Hepatic stellate cell (primary cell): ENCODE data around the gene CTXND1.
"Not testable (repeated sequence)": the region's sequence is repeated elsewhere in the genome, so short reads cannot be mapped to it uniquely, and the experiment has no call there.

Experiments
- DNase-seq: peaks from one replicate; pipeline ENCODE4 v3.0.0; 2011; ENCODE audit warnings: low spot score

CTXND1 gene

DNA sequence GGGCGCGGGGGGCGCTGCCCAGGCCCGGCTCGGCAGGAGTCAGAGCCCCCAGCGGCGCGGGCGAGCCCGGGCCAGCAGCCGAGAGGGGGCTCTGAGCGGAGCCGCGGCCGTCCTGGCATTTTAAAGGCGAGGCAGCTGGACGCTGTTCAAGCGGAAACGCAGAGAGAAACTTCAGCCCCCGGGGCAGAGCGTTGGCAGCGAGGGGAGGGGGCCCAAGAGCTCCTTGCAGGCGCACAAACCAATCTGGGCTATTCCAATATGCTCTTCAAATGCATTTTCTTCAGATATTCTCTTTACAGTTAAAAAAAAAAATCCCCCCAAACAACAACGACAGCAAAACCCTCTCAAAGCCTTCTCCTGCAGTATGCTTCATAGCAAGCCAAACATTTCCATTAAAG, at the start of gene CTXND1:
Gene CTXND1 (minus strand): TSS at position 93 of the 398 bp plus-strand sequence. CDS start 50,264 bp downstream, outside the sequence.
- DNase-seq, result no peak

DNA sequence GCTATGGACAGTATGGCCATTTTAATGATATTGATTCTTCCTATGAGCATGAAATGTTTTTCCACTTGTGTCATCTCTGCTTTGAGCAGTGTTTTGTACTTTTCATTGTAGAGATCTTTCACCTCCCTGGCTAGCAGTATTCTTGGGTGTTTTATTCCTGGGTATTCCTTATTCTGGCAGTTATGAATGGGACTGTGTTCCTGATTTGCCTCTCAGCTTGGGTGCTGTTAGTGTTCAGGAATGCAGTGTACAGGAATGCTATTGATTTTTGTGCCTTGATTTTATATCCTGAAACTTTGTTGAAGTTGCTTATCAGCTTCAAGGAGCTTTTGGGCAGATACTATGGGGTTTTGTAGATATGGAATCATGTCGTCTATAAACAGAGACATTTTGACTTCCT, 49.5 kb upstream of the CTXND1 start:
- no peak for DNase-seq

DNA sequence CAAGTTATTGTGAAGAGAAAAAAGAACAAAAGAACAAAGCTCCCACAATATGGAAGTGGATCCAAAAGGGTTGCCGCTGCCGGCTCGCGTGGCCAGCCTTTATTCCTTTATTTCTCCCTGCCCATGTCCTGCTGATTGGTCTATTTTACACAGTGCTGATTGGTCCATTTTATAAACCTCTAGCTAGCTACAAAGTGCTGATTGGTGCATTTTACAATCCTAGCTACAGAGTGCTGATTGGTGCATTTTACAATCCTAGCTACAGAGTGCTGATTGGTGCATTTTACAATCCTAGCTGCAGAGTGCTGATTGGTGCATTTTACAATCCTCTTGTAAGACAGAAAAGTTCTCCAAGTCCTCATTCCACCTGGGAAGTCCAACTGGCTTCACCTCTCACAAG, 43.8 kb upstream of the CTXND1 start:
- not testable (repeated sequence) for DNase-seq

DNA sequence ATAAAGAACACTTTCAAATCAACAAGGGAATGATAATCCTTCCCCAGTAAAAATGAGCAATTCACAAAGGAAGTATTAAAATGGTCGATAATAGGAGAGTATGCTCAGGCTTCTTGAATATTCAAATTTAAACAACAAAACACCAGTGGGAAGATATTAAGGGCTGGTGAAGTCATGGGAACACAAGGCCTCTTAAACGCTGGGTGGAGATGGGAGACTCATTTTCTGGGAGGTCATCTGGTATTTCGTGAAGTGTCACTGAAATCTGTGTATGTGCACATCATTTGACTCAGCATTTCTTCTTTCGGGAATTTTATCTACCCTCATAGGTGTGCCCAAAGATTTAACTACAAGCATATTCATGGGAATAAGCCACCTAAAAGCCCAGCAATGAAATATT, 40.1 kb upstream of the CTXND1 start:
- DNase-seq, result no peak

DNA sequence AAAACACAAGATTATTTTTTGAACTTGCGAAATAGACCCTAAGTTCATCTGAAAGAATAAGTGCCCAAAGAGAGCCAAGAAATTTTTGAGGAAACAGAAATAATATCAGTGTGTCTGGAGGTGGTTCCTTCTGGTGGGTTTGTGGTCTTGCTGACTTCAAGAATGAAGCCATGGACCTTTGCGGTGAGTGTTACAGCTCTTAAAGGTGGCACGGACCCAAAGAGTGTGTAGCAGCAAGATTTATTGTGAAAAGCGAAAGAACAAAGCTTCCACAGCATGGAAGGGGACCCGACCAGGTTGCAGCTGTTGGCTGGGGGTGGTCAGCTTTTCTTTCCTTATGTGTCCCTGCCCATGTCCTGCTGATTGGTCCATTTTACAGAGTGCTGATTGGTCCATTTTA, 38.9 kb upstream of the CTXND1 start:
- not testable (repeated sequence) for DNase-seq

DNA sequence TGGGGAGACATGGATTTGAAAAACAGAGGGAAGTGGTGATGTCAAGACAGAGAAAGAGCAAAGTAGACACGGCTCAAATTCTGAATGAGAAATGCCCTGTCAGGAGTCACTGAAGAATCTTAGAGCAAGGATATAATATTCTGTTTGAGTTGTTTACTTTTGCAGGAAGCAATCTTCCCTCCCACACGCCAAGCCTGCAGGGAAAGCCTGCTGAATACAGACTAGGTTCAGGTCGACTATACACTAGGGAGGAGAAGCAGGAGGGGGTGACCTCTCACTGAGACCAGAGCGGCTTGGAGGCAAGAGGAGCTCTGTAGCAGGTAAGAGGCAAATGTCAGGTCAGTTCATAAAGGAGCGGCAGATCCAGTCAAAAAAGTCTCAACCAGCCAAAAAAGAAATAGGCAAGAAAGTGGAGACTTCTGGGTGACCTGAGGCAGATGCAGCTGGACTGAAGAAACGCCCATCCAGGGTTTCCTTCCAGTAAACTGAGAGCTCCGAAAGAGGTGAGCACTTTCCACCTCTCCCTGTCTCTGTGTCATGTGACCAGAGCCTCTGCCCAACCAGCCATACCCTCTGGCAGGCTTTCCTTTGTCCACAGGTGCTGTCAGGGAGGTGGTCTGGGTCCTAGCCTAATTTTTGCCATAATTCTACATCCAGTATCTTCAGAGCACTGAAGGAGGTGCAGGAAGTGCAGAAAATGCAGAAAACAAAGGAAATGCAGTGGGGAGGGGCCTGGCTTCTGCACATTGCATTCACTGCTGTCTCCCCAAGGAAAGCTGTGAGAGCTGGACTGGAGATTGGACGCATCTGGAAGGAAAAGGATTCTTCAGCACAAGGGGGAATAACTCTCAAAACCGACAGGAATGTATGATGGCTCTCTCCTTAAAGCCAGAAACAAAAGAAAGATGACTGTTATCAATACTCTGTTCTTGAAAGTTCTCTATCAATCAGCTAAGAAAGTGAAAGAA, 37.8 kb upstream of the CTXND1 start:
- no peak for DNase-seq

DNA sequence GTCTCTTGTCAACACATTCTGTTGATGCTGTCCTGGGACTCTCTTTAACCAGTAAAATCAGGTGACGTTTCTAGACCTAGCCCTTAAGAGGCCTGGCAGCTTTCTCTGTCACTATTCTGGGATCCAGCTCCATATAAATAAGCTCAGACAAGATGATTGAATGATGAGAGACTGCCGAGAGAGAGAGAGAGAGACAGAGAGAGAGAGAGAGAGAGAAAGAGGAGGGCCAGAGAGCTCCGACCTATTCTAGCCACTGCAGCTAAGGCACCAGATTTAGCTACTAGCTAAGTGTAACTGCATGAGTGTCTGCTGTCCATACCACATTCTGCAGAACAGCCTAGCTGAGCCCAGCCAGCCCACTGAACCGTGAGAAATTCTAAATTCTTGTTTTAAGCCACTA, 36.1 kb upstream of the CTXND1 start:
- no peak for DNase-seq

DNA sequence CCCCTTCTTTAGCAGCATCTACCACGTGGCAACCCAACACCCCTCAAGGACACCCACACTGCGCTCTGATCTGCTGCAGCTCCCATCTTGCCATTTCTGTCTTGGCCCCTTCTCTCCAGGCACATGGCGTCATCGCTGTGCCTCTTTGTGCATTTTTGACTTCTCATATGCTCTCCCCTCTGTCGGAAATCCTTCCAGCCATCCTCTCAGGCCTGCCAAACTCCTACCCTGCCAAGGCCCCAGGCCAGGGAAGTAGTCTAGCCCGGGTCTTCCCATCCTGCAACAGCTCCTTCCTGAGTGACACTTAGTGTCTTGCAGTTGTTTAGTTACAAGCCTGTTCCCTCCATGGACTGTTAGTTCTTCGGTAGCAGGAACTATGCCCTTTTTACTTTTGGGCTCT, 34.0 kb upstream of the CTXND1 start:
- DNase-seq, result no peak

DNA sequence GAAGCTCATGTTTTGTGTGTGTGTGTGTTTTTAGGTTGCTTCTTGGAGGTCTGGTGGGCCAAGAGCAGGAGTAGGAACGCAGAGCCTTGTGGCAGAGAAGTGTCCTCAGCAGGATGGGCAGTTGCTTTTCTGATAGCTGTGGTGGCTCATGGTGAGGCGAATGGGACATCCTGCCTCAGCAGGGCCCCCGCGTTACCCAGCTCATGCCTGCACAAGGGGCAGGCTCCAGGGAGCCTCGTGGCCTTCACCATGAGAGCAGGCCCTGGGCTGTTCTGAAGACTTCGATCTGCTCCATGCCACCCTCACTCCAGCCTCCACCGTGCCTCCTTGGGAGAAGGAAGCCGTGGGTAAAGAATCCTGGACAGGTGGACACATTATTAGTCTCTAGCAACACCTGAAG, 33.4 kb upstream of the CTXND1 start:
- DNase-seq, result no peak

DNA sequence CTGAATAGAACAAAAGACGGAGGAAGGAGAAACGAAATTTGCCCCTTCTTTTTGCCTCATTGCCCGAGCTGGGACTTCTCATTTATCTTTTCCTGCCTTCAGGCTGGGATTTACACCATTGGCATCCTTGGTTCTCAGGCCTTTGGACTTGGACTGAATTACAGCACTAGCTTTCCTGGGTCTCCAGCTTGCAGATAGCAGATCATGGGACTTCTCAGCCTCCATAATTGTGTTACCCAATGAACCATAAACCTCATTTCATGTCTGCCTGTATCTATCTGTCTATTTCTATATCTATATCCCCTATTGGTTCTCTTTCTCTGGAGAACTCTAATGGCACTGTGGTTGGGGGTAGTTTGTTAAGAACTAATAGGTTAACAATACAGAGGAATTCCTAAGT, 31.5 kb upstream of the CTXND1 start:
- DNase-seq, result no peak

DNA sequence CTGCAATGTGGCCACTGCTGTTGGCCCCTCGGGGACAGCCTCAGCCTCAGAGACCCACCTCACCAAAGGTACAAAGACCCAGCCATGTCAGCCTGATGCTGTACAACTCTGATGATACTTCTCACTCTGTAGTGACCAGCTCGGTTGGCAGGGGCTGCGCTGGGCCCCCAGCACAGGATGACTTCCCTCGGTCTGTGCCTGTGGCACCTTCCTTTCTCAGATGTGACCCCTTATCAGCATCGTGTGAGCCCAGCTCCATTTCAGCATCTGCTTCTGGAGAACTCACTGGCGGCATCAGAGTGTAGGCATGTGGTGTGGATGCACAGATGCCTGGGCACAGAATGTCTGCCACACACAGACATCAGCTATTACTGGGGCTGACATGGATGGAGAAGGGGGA, 25.1 kb upstream of the CTXND1 start:
- no peak for DNase-seq

DNA sequence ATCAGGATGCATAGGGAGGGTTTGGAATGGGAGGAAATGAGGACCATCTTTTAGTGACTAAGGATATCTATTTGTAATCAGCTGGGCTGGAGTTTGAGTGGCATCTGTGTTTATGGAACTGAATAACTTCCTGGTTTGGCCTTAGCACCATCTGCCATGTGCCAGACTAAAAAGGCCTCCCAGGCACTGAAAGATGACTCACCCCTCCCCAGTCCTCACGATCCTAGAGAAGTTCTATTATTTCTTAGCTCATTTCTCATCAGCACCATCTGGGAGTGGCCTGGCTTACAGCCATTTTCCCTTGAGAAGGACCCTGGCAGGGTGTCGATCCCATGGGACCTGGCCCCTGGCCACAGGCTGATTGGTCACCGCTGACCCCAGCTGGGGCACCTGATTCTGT, 23.9 kb upstream of the CTXND1 start:
- DNase-seq, result peak; percentile 28

DNA sequence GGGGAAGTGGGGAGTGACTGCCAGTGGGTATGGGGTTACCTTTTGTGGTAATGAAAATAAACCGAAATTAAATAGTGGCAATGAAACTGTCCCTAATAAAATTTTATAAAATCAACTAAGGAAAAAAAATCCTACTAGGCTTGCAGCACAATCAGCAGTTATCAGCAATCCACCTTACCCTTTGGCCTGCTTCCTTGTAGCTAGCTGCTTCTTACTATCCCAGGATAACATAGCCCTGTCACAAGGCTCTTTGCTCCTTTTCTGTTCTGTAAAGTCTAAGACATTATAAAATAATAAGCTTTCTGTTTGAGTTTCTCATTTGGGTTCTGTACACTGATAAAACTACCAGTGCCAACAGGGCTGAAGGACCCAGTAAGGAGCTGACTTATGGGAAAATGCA, 23.0 kb upstream of the CTXND1 start:
- DNase-seq, result no peak

DNA sequence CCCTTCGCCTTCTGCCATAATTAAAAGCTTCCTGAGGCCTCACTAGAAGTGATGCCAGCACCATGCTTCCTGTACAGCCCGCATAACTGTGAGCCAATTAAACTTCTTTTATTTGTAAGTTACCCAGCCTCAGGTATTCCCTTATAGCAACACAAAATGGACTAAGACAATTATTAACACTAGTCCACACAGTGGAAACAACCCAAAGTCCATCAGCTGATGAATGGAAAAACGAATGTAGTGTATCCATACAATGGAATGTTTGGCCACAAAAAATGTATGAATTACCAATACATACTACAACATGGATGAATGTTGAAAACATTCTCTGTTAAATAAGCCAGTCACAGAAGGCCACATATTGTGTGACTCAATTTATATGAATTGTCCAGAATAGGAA, 22.5 kb upstream of the CTXND1 start:
- DNase-seq, result no peak

DNA sequence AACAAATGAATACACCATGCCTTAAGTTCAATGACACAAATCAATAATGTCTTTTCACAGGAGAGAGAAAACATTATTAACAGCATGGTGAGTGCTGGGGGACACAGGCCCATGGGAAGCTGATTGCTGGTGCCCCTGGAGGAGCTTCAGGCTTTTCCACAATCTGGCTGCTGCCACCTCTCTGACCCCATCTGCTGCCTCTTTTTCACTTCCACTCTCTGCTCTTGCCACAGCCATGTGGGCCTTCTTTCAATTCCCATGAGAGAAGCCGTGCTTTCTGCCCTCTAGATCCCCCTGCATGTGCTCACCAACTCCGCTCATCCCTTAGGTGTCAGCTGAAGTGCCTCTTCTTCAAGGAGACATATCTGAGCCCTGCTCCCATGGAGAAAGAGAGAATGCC, 21.0 kb upstream of the CTXND1 start:
- DNase-seq, result no peak

DNA sequence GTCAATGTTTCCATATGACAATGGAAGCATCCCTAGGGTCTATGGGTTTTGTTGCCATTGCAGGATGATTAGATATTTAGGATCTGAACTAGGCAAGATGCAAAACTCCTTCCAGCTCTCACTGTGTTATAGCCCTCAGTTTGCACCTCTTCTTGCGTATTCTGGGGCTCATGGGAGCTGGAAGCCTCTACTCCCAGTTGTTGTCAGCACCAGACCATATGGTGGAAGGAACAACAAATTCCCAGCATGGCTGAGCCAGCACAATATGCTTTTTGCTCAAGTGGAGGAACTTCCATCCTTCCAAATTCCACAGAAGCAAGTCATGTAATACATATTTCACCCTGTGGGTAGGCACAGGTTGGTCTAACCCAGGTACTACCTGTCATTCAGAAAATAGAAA, 18.5 kb upstream of the CTXND1 start:
- DNase-seq, result no peak

DNA sequence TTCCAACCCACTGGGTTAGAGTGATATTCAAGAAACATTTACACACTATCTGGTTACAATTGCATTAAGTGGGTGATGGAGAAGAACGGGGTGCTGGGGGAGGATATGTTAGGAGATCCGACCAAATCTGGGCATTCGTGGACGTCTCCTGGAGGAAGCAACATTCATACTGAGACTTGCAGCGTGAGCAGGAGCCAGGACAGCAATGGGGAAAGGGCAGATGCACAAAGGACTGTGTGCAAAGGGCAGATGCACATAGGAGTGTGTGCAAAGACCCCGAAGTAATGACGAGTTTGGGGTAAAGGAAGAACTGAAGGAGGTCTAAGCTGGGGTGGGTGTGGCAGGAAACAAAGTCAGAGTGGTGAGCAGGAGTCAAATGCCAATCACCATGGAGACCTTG, 16.1 kb upstream of the CTXND1 start:
- no peak for DNase-seq

DNA sequence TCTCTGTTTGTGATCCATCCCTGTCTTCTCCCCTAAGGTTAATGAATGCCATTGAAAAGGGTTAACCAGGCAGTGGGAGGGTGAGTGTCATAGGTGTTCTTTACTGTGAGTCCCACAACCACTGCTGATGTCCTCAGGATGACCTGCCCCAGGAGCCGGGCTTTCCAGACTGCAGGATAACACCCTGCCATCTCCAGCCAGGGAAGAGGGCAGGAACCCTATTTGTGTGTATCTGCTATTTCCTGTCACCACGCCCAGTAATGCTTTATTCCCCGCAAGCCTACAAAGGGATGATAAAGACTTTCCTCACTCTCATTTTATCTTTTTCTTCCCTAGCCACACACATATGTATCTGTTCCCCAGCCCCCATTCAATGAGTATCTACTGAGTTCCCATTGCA, 15.6 kb upstream of the CTXND1 start:
- DNase-seq, result no peak

DNA sequence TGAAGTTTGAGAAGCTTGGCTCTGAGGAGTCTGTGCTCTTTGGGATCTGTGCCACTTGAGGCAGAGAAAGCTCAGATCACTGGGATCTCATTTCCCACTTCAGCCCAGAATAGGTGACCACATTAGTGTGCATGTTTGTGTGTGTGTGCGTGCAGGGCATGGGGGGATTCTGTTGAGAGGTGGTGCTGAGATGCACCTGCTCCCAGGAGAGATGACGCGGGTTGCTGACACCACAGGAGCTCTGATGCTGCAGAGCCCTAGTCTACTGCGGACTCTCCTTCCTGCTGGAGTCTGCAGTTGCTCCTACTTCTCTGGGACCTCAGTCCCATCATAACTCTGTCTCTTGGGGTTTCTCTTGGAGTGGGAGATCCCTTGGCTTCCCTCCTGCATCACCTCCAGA, 14.7 kb upstream of the CTXND1 start:
- DNase-seq, result no peak

DNA sequence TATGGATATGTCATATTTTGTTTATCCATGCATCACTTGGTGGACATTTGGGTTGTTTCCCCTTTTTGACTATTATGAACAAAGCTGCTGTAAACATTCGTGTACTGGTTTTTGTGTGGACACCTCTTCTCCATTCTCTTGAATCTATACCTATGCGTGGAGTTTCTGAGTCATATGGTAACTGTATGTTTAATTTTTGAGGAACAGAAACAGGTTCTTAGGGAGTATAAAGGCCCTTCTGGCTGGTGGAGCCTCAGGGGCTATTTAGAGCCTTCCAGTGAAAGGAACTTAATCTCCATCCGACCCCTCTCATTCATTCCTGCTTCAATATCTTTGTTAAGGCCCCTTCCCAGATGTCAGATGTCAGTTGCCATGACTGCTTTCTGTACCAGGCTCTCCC, 14.1 kb upstream of the CTXND1 start:
- DNase-seq, result no peak

DNA sequence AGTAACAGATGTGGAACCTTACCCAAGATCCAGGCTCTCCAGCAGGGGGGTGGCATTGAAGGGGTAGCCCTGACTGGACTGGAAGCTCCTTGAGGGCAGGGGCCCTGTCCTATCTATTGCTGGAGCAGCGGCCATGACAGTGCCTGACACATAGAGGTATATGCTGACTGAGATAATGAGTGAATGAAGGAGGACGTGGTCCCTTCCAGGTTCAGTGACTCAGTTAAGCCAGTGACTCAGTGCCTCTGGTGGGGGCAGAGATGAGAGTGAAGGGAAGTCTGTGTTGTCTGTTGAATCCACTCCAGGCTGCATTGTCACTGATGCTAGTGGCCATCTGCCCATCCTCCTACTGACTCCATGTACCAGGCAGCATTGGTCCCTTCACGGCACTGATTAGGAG, 13.0 kb upstream of the CTXND1 start:
- DNase-seq, result no peak

DNA sequence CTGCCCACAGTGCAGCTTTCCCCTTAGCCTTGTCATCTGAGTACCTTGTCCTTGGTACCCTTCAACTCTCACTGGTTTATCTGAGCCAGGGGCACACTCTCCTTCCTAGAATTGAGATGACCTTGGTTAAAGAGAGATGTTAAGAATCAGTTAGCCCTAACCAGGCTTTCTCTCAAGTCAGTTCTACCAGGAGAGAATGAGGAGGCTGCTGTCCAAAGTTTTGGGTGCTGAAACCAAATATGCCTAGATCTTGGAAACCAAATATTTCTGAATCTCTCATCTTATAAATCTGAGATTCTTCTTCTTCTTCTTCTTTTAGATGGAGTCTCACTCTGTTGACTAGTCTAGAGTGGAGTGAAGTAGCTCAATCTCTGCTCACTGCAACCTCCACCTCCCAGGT, 12.0 kb upstream of the CTXND1 start:
- peak; percentile 16 for DNase-seq

DNA sequence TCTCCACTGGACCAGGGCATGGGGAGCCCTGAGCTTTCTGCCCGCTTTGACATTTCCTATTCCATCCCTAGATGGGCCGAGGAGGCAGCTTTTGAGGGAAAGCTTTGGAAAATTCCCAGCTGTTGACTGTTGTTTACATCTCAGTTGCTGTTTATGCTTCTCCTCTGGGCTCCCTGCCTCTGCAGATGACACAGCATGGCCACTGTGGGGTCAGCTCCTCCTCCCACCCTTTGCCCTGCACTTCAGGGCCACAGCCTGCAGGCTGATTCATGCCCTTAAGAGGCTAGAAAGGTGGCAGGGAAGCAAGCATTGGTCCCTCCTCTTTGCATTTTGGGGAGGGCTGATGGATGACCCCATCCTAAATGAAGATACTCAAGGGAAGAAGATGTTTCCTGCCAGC, 8.5 kb upstream of the CTXND1 start:
- no peak for DNase-seq

DNA sequence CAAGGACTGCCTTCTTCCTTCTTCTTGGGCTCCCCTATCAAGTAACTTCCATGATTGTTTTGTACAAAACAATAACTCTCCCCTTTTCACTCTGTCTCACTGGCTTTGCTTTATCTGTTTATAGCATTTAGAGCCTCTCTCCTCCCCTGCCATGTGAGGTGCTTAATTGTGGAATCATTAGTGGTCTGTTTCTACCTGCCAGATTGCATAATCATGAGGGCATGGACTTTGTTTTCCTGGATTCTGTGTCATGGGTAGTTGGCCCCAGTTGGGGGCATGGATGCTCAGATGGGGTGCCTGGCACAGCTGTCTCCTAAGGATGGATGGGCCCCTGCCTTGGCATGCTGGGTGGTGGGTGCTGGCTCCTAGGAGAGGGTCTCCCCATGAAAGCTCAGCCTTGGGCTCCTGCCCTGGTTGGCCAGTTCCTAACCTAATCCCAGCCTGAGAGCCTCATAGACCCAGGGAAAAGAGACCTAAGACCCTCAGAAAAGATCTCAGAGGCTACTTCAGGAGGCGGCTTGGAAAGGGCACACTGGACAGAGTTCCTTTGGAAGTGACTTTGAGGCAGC, 8.0 kb upstream of the CTXND1 start:
- DNase-seq, result no peak
